Activated T-cell treated with anti-CD3 and anti-CD28 coated beads for 48 hours (primary cell): ENCODE data around the gene WFDC11.
A peak's percentile ranks its signal among the peaks of the same experiment; 100 is the strongest.
"Not testable (repeated sequence)": the region's sequence is repeated elsewhere in the genome, so short reads cannot be mapped to it uniquely, and the experiment has no call there.

Experiments used
- DNase-seq: peaks from one replicate; pipeline ENCODE4 v3.0.0-alpha.2; 2020; ENCODE audit warnings: low read depth

Gene WFDC11

GRCh38 chr20:45670139-45670538 lies at the start of gene WFDC11:
Gene WFDC11, minus strand, starts transcription at chr20:45670239. Its CDS starts 19,639 bp downstream, at chr20:45650600.
- DNase-seq, result no peak

GRCh38 chr20:45716141-45716688 lies 46.2 kb upstream of the WFDC11 start:
- DNase-seq, result not testable (repeated sequence)

GRCh38 chr20:45704969-45705637 lies 35.1 kb upstream of the WFDC11 start, which contains the start of gene WFDC10B:
Gene WFDC10B, minus strand, starts transcription at chr20:45705019. Its CDS starts 19,027 bp downstream, at chr20:45685992.
- no peak for DNase-seq

- DNase-seq, result no peak
These were observed 31.8 kb upstream of the WFDC11 start, which contains the start of gene WFDC13 for GRCh38 chr20:45701873-45702272. Gene WFDC13, plus strand, starts transcription at chr20:45702038. Its CDS starts 86 bp downstream, at chr20:45702124.

GRCh38 chr20:45701104-45701503 lies 31.1 kb upstream of the WFDC11 start:
- DNase-seq, result no peak

GRCh38 chr20:45695496-45695895 lies 25.5 kb upstream of the WFDC11 start:
- no peak for DNase-seq

GRCh38 chr20:45693346-45693745 lies 23.3 kb upstream of the WFDC11 start:
- not testable (repeated sequence) for DNase-seq

GRCh38 chr20:45685896-45686295 lies 15.9 kb upstream of the WFDC11 start:
- no peak for DNase-seq

GRCh38 chr20:45679650-45680049 lies 9.6 kb upstream of the WFDC11 start:
- DNase-seq, result no peak

GRCh38 chr20:45672765-45673164 lies 2.7 kb upstream of the WFDC11 start:
- DNase-seq, result no peak

- DNase-seq, result not testable (repeated sequence)
These were observed 13.0 kb downstream of the WFDC11 start for GRCh38 chr20:45657038-45657437.

- not testable (repeated sequence) for DNase-seq
These were observed 18.3 kb downstream of the WFDC11 start for GRCh38 chr20:45651726-45652125.

- no peak for DNase-seq
These were observed 20.7 kb downstream of the WFDC11 start for GRCh38 chr20:45649312-45649863.

- DNase-seq, result no peak
These were observed 22.5 kb downstream of the WFDC11 start for GRCh38 chr20:45647441-45648050.

GRCh38 chr20:45646875-45647274 lies 23.2 kb downstream of the WFDC11 start:
- DNase-seq, result no peak

GRCh38 chr20:45645869-45646268 lies 24.2 kb downstream of the WFDC11 start:
- DNase-seq, result not testable (repeated sequence)

GRCh38 chr20:45641076-45641475 lies 29.0 kb downstream of the WFDC11 start:
- DNase-seq, result not testable (repeated sequence)

- DNase-seq, result no peak
These were observed 30.4 kb downstream of the WFDC11 start for GRCh38 chr20:45639687-45640086.

- DNase-seq, result no peak
These were observed 33.5 kb downstream of the WFDC11 start for GRCh38 chr20:45636513-45636912.

GRCh38 chr20:45631184-45631583 lies 38.9 kb downstream of the WFDC11 start, which contains the start of gene WFDC9:
Gene WFDC9, minus strand, starts transcription at chr20:45631284. Its CDS starts 21,103 bp downstream, at chr20:45610181.
- no peak for DNase-seq

- no peak for DNase-seq
These were observed 39.7 kb downstream of the WFDC11 start for GRCh38 chr20:45630371-45630770.

- peak; percentile 10 for DNase-seq
These were observed 40.4 kb downstream of the WFDC11 start, which contains the start of gene WFDC10A for GRCh38 chr20:45629496-45630100. Gene WFDC10A, plus strand, starts transcription at chr20:45629739. Its CDS starts 75 bp downstream, at chr20:45629814.
